ENCODE results near the gene ANKLE2. TPM values are rescaled to one million over a fixed set of nuclear protein-coding genes. Genes with fewer than 3 reads are reported as not detected.
"Not testable (repeated sequence)": the region's sequence is repeated elsewhere in the genome, so short reads cannot be mapped to it uniquely, and the experiment has no call there.

Gene ANKLE2
- polyA plus RNA-seq (2013, experiment 1 of 2): 34.7 TPM
- polyA plus RNA-seq (2013, experiment 2 of 2): 30.8 TPM

DNA sequence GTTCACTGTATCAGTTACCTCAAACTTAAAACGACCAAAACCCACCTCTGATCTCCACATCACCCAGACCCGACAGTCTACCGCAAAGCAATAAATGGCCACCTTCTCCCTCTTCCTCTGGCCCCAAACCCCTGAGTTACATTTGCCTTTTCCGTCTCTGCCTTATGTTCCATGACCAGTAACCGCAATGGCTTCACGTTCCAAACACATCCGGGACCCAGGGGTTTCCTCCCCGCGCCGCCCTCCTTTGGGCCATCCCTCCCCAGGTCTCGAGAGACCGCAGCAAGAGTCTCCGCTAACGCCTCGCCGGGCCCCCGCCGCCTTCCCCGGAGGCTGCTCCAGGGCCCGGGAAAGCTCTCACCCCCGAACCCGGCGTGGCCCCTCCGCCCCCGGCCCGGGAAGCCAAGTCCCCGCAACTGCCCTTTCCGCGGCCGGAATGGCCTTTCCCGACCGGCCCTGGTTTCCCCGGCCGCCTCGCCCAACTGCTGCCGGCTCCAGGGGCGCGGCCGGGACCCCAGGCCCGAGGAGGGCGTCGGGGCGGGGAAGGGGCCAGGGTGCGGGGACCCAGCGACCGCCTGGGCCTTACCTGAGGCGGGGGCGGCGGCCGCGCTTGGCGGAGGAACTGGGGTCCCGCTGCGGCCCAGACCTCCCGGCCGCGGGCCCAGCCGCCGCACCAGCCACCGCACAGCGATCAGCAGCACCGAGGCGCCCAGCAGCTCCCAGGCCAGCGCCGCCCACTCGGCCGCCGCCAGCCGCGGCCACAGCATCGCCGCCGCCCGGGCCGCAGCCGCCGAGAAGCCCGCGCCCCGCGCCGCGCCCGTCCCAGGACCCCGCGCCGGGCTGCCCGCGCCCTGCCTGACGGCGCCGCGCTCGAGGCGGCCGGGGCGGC lies at the start of gene ANKLE2:
Gene ANKLE2 (minus strand): TSS at position 801 of the 889 bp plus-strand sequence. CDS start 34 bp downstream, at position 767.
- Histone ChIP-seq H3K4me3 (ENCODE audit: low read length in 2 of 2) (peak within 1 kb of the TSS; percentile 65 to 97), H3K18ac (ENCODE audit: low read length) (peak within 1 kb of the TSS; percentile 98), H3K14ac (ENCODE audit: low read length) (peak within 1 kb of the TSS; percentile 56), H2BK12ac (ENCODE audit: low read length) (no peak within 1 kb of the TSS), H3K4me2 (ENCODE audit: insufficient read depth, low read length, poor library complexity, severe bottlenecking) (peak within 1 kb of the TSS; percentile 91), H2BK120ac (ENCODE audit: low read depth, low read length) (no peak within 1 kb of the TSS), H2BK15ac (ENCODE audit: low read length) (peak within 1 kb of the TSS; percentile 96), H4K91ac (ENCODE audit: low read depth, low read length, poor library complexity) (no peak within 1 kb of the TSS), H3K4me1 (ENCODE audit: control insufficient read depth in 2 of 2, insufficient read depth in 1 of 2, low read depth in 1 of 2, low read length in 2 of 2) (peaks cover 7 to 8% of the 10 kb centered on the region in 2 donors), H4K8ac (ENCODE audit: low read depth, low read length) (no peak within 1 kb of the TSS), H3K23ac (ENCODE audit: low read depth, low read length, poor library complexity) (peak within 1 kb of the TSS; percentile 83), H2AFZ (ENCODE audit: low read length) (peak within 1 kb of the TSS; percentile 100), H3K9me3 (replicated peaks in 1 of 2; ENCODE audit: control insufficient read depth in 2 of 2, insufficient read depth in 1 of 2, low read depth in 1 of 2, low read length in 2 of 2) (no peaks in the 10 kb centered on the region), H2BK5ac (ENCODE audit: low read length) (peak within 1 kb of the TSS; percentile 100), H3K27ac (replicated peaks; ENCODE audit: low read length) (peak within 1 kb of the TSS; percentile 98), H3K36me3 (replicated peaks in 1 of 2; ENCODE audit: control insufficient read depth in 2 of 2, insufficient read depth in 2 of 2, low read length in 2 of 2) (peaks cover 6 to 38% of the 10 kb centered on the region in 2 donors), H3K4ac (ENCODE audit: low read length) (peak within 1 kb of the TSS; percentile 66), H3K27me3 (ENCODE audit: control insufficient read depth in 3 of 3, insufficient read depth in 3 of 3, low read depth in 1 of 3, low read length in 3 of 3) (no peaks in the 10 kb centered on the region), H3K79me1 (ENCODE audit: low read depth, low read length) (peaks cover 6% of the 10 kb centered on the region), H3K9ac (ENCODE audit: low read depth, low read length, poor library complexity) (peak within 1 kb of the TSS; percentile 97), H2AK5ac (ENCODE audit: low read depth, low read length) (peak within 1 kb of the TSS; percentile 94)
- no CpG with 5 or more reads among the region's 97 CpGs for WGBS, 2 donors (ENCODE audit: extremely low coverage in 2 of 2, insufficient read length in 2 of 2, insufficient replicate concordance in 1 of 2)
- DNase-seq (ENCODE audit: low spot score): peak; percentile 51

- peaks cover 39 to 80% of the 10 kb centered on the region in 2 donors for H3K36me3 ChIP-seq (replicated peaks in 1 of 2; ENCODE audit: control insufficient read depth in 2 of 2, insufficient read depth in 2 of 2, low read length in 2 of 2)
- not testable (repeated sequence) for H2AFZ ChIP-seq (ENCODE audit: low read length); H3K4ac ChIP-seq (ENCODE audit: low read length); H3K9ac ChIP-seq (ENCODE audit: low read depth, low read length, poor library complexity); H4K91ac ChIP-seq (ENCODE audit: low read depth, low read length, poor library complexity); H3K4me2 ChIP-seq (ENCODE audit: insufficient read depth, low read length, poor library complexity, severe bottlenecking); H3K27me3 ChIP-seq (ENCODE audit: control insufficient read depth in 3 of 3, insufficient read depth in 3 of 3, low read depth in 1 of 3, low read length in 3 of 3); H3K27ac ChIP-seq (replicated peaks; ENCODE audit: low read length); H2BK120ac ChIP-seq (ENCODE audit: low read depth, low read length); H3K9me3 ChIP-seq (replicated peaks in 1 of 2; ENCODE audit: control insufficient read depth in 2 of 2, insufficient read depth in 1 of 2, low read depth in 1 of 2, low read length in 2 of 2); H3K18ac ChIP-seq (ENCODE audit: low read length); H3K23ac ChIP-seq (ENCODE audit: low read depth, low read length, poor library complexity); H3K79me1 ChIP-seq (ENCODE audit: low read depth, low read length); H2BK12ac ChIP-seq (ENCODE audit: low read length); H2BK5ac ChIP-seq (ENCODE audit: low read length); DNase-seq (ENCODE audit: low spot score); H3K4me1 ChIP-seq (ENCODE audit: control insufficient read depth in 2 of 2, insufficient read depth in 1 of 2, low read depth in 1 of 2, low read length in 2 of 2); H2AK5ac ChIP-seq (ENCODE audit: low read depth, low read length); H3K4me3 ChIP-seq (ENCODE audit: low read length in 2 of 2); H4K8ac ChIP-seq (ENCODE audit: low read depth, low read length); H2BK15ac ChIP-seq (ENCODE audit: low read length); H3K14ac ChIP-seq (ENCODE audit: low read length)
- no CpG with 5 or more reads among the region's 13 CpGs for WGBS, 2 donors (ENCODE audit: extremely low coverage in 2 of 2, insufficient read length in 2 of 2, insufficient replicate concordance in 1 of 2)
Observed at GRCh38 chr12:132809391-132809790, 47.8 kb upstream of the ANKLE2 start.

GRCh38 chr12:132807295-132808092 lies 45.9 kb upstream of the ANKLE2 start:
- H3K9ac ChIP-seq (ENCODE audit: low read depth, low read length, poor library complexity): no peak overlapping the region
- H4K91ac ChIP-seq (ENCODE audit: low read depth, low read length, poor library complexity): no peak overlapping the region
- no peaks in the 10 kb centered on the region for H3K4me1 ChIP-seq (ENCODE audit: control insufficient read depth in 2 of 2, insufficient read depth in 1 of 2, low read depth in 1 of 2, low read length in 2 of 2)
- no peak overlapping the region for H3K14ac ChIP-seq (ENCODE audit: low read length)
- no peaks in the 10 kb centered on the region for H3K27me3 ChIP-seq (ENCODE audit: control insufficient read depth in 3 of 3, insufficient read depth in 3 of 3, low read depth in 1 of 3, low read length in 3 of 3)
- no peak overlapping the region for H2AFZ ChIP-seq (ENCODE audit: low read length)
- H3K27ac ChIP-seq (replicated peaks; ENCODE audit: low read length): no peak overlapping the region
- peaks cover 8% of the 10 kb centered on the region for H3K79me1 ChIP-seq (ENCODE audit: low read depth, low read length)
- H3K4me2 ChIP-seq (ENCODE audit: insufficient read depth, low read length, poor library complexity, severe bottlenecking): no peak overlapping the region
- no peaks in the 10 kb centered on the region for H3K9me3 ChIP-seq (replicated peaks in 1 of 2; ENCODE audit: control insufficient read depth in 2 of 2, insufficient read depth in 1 of 2, low read depth in 1 of 2, low read length in 2 of 2)
- DNase-seq (ENCODE audit: low spot score): no peak
- no peak overlapping the region for H3K18ac ChIP-seq (ENCODE audit: low read length)
- H4K8ac ChIP-seq (ENCODE audit: low read depth, low read length): no peak overlapping the region
- WGBS, 2 donors (ENCODE audit: extremely low coverage in 2 of 2, insufficient read length in 2 of 2, insufficient replicate concordance in 1 of 2): no CpG with 5 or more reads among the region's 25 CpGs
- H3K23ac ChIP-seq (ENCODE audit: low read depth, low read length, poor library complexity): no peak overlapping the region
- H2BK15ac ChIP-seq (ENCODE audit: low read length): no peak overlapping the region
- H2BK12ac ChIP-seq (ENCODE audit: low read length): no peak overlapping the region
- no peak overlapping the region for H2BK5ac ChIP-seq (ENCODE audit: low read length)
- no peak overlapping the region for H3K4me3 ChIP-seq (ENCODE audit: low read length in 2 of 2)
- peaks cover 39 to 80% of the 10 kb centered on the region in 2 donors for H3K36me3 ChIP-seq (replicated peaks in 1 of 2; ENCODE audit: control insufficient read depth in 2 of 2, insufficient read depth in 2 of 2, low read length in 2 of 2)
- no peak overlapping the region for H2AK5ac ChIP-seq (ENCODE audit: low read depth, low read length)
- H3K4ac ChIP-seq (ENCODE audit: low read length): no peak overlapping the region
- H2BK120ac ChIP-seq (ENCODE audit: low read depth, low read length): no peak overlapping the region

GRCh38 chr12:132806857-132807256 lies 45.2 kb upstream of the ANKLE2 start:
- Histone ChIP-seq H3K27ac (replicated peaks; ENCODE audit: low read length) (no peak overlapping the region), H2AFZ (ENCODE audit: low read length) (no peak overlapping the region), H3K23ac (ENCODE audit: low read depth, low read length, poor library complexity) (no peak overlapping the region), H3K79me1 (ENCODE audit: low read depth, low read length) (peaks cover 8% of the 10 kb centered on the region), H3K4me1 (ENCODE audit: control insufficient read depth in 2 of 2, insufficient read depth in 1 of 2, low read depth in 1 of 2, low read length in 2 of 2) (no peaks in the 10 kb centered on the region), H4K8ac (ENCODE audit: low read depth, low read length) (no peak overlapping the region), H3K4me2 (ENCODE audit: insufficient read depth, low read length, poor library complexity, severe bottlenecking) (no peak overlapping the region), H3K9me3 (replicated peaks in 1 of 2; ENCODE audit: control insufficient read depth in 2 of 2, insufficient read depth in 1 of 2, low read depth in 1 of 2, low read length in 2 of 2) (no peaks in the 10 kb centered on the region), H3K4me3 (ENCODE audit: low read length in 2 of 2) (no peak overlapping the region), H3K36me3 (replicated peaks in 1 of 2; ENCODE audit: control insufficient read depth in 2 of 2, insufficient read depth in 2 of 2, low read length in 2 of 2) (peaks cover 37 to 80% of the 10 kb centered on the region in 2 donors), H2BK120ac (ENCODE audit: low read depth, low read length) (no peak overlapping the region), H3K18ac (ENCODE audit: low read length) (no peak overlapping the region), H3K4ac (ENCODE audit: low read length) (no peak overlapping the region), H4K91ac (ENCODE audit: low read depth, low read length, poor library complexity) (no peak overlapping the region), H2BK5ac (ENCODE audit: low read length) (no peak overlapping the region), H3K27me3 (ENCODE audit: control insufficient read depth in 3 of 3, insufficient read depth in 3 of 3, low read depth in 1 of 3, low read length in 3 of 3) (no peaks in the 10 kb centered on the region), H2AK5ac (ENCODE audit: low read depth, low read length) (no peak overlapping the region), H2BK15ac (ENCODE audit: low read length) (no peak overlapping the region), H2BK12ac (ENCODE audit: low read length) (no peak overlapping the region), H3K14ac (ENCODE audit: low read length) (no peak overlapping the region), H3K9ac (ENCODE audit: low read depth, low read length, poor library complexity) (no peak overlapping the region)
- no peak for DNase-seq (ENCODE audit: low spot score)
- no CpG with 5 or more reads among the region's 18 CpGs for WGBS, 2 donors (ENCODE audit: extremely low coverage in 2 of 2, insufficient read length in 2 of 2, insufficient replicate concordance in 1 of 2)

All from neuronal stem cell (in vitro differentiated cells).